ENCODE measurements around the gene FRMD1. TPM values are rescaled to one million over a fixed set of nuclear protein-coding genes. Genes with fewer than 3 reads are reported as not detected.

The FRMD1 gene
- total RNA-seq, 1 experiment from 2014 or later = 0.57 TPM

DNA sequence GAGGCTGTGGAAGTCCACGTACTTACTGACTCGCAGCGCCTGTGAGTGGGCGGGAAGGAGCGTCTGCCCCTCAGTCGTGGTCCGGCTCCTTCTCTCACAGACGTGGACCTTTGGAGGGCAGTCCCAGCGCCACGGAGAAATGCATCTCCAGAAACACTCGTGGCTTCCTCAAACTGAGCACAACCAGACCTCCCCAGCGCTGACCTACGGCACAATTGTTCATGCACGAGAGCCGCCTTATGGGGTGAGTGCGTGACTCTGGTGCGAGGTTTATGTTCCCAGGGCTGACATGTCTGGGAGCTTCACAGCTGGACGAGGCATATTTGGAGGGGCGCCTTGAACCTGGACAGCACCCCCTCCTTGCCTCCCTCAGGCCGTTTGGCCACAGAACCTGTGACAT is 29.7 kb downstream of the FRMD1 start (continued):
- TF ChIP-seq MYBL2 (CRISPR knock-in tag; IDR thresholded peaks at IDR 0.05) (no peak), ELF4 (CRISPR knock-in tag; IDR thresholded peaks at IDR 0.05; ENCODE audit: low read depth) (no peak), RELA (CRISPR knock-in tag; IDR thresholded peaks at IDR 0.05; ENCODE audit: borderline replicate concordance) (no peak), SMAD4 (CRISPR knock-in tag; IDR thresholded peaks at IDR 0.05) (no peak), GTF2I (CRISPR knock-in tag; conservative IDR thresholded peaks at IDR 0.05) (no peak)
- TF ChIP-seq, protein P1, sequence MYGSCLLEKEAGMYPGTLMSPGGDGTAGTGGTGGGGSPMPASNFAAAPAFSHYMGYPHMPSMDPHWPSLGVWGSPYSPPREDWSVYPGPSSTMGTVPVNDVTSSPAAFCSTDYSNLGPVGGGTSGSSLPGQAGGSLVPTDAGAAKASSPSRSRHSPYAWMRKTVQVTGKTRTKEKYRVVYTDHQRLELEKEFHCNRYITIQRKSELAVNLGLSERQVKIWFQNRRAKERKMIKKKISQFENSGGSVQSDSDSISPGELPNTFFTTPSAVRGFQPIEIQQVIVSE (CRISPR knock-in tag; IDR thresholded peaks at IDR 0.05; ENCODE audit: borderline replicate concordance) = no peak
- TF ChIP-seq, protein P2, sequence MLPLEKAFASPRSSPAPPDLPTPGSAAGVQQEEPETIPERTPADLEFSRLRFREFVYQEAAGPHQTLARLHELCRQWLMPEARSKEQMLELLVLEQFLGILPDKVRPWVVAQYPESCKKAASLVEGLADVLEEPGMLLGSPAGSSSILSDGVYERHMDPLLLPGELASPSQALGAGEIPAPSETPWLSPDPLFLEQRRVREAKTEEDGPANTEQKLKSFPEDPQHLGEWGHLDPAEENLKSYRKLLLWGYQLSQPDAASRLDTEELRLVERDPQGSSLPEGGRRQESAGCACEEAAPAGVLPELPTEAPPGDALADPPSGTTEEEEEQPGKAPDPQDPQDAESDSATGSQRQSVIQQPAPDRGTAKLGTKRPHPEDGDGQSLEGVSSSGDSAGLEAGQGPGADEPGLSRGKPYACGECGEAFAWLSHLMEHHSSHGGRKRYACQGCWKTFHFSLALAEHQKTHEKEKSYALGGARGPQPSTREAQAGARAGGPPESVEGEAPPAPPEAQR (CRISPR knock-in tag; IDR thresholded peaks at IDR 0.05) = no peak

DNA sequence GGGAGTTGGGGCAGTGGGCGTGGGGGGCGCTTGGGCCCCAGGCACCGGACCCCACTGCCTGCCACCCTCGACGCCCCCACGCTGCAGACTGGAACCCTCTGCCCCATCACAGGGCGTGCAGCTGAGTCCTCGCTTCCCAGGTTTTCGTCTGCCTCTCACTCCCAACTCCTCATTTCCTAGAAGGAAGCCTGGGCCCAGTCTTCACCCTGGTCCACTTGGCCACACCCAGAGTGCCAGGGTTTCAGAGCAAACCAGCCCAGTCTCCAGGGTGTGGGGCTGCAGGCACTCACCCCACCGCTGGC is 30.3 kb downstream of the FRMD1 start:
- ChIA-PET POLR2A (no interaction called here), CTCF (interaction anchor here (0.9 kb wide), 1 partner anchor 11 kb away, joined by 3 read pairs; no protein-coding TSS in a partner anchor)
- TF ChIP-seq, protein P3, sequence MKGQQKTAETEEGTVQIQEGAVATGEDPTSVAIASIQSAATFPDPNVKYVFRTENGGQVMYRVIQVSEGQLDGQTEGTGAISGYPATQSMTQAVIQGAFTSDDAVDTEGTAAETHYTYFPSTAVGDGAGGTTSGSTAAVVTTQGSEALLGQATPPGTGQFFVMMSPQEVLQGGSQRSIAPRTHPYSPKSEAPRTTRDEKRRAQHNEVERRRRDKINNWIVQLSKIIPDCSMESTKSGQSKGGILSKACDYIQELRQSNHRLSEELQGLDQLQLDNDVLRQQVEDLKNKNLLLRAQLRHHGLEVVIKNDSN (CRISPR knock-in tag; IDR thresholded peaks at IDR 0.05) = no peak
- TF ChIP-seq, protein P4, sequence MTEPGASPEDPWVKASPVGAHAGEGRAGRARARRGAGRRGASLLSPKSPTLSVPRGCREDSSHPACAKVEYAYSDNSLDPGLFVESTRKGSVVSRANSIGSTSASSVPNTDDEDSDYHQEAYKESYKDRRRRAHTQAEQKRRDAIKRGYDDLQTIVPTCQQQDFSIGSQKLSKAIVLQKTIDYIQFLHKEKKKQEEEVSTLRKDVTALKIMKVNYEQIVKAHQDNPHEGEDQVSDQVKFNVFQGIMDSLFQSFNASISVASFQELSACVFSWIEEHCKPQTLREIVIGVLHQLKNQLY (CRISPR knock-in tag; IDR thresholded peaks at IDR 0.05) = no peak
- TF ChIP-seq, protein P1 (CRISPR knock-in tag; IDR thresholded peaks at IDR 0.05; ENCODE audit: borderline replicate concordance) = no peak
- TF ChIP-seq FOXP1 (CRISPR knock-in tag; IDR thresholded peaks at IDR 0.05; ENCODE audit: borderline replicate concordance) = no peak
- TF ChIP-seq, protein P5, sequence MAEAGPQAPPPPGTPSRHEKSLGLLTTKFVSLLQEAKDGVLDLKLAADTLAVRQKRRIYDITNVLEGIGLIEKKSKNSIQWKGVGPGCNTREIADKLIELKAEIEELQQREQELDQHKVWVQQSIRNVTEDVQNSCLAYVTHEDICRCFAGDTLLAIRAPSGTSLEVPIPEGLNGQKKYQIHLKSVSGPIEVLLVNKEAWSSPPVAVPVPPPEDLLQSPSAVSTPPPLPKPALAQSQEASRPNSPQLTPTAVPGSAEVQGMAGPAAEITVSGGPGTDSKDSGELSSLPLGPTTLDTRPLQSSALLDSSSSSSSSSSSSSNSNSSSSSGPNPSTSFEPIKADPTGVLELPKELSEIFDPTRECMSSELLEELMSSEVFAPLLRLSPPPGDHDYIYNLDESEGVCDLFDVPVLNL (CRISPR knock-in tag; IDR thresholded peaks at IDR 0.05; ENCODE audit: borderline replicate concordance, low read depth) = no peak
- TF ChIP-seq, protein P6, sequence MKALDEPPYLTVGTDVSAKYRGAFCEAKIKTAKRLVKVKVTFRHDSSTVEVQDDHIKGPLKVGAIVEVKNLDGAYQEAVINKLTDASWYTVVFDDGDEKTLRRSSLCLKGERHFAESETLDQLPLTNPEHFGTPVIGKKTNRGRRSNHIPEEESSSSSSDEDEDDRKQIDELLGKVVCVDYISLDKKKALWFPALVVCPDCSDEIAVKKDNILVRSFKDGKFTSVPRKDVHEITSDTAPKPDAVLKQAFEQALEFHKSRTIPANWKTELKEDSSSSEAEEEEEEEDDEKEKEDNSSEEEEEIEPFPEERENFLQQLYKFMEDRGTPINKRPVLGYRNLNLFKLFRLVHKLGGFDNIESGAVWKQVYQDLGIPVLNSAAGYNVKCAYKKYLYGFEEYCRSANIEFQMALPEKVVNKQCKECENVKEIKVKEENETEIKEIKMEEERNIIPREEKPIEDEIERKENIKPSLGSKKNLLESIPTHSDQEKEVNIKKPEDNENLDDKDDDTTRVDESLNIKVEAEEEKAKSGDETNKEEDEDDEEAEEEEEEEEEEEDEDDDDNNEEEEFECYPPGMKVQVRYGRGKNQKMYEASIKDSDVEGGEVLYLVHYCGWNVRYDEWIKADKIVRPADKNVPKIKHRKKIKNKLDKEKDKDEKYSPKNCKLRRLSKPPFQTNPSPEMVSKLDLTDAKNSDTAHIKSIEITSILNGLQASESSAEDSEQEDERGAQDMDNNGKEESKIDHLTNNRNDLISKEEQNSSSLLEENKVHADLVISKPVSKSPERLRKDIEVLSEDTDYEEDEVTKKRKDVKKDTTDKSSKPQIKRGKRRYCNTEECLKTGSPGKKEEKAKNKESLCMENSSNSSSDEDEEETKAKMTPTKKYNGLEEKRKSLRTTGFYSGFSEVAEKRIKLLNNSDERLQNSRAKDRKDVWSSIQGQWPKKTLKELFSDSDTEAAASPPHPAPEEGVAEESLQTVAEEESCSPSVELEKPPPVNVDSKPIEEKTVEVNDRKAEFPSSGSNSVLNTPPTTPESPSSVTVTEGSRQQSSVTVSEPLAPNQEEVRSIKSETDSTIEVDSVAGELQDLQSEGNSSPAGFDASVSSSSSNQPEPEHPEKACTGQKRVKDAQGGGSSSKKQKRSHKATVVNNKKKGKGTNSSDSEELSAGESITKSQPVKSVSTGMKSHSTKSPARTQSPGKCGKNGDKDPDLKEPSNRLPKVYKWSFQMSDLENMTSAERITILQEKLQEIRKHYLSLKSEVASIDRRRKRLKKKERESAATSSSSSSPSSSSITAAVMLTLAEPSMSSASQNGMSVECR (CRISPR knock-in tag; IDR thresholded peaks at IDR 0.05; ENCODE audit: borderline replicate concordance) = no peak
- TF ChIP-seq TCF7 (CRISPR knock-in tag; IDR thresholded peaks at IDR 0.05; ENCODE audit: low read depth) = no peak
- TF ChIP-seq ZNF423 (CRISPR knock-in tag; IDR thresholded peaks at IDR 0.05) = no peak
- ATAC-seq (no peak), DNase-seq (ENCODE audit: low spot score) (no peak)
- Mint-ChIP-seq H3K36me3 (no peaks in the 10 kb centered on the region), H3K4me1 (no peaks in the 10 kb centered on the region), H3K9me3 (no peaks in the 10 kb centered on the region), H3K4me3 (no peak overlapping the region), H3K27ac (no peak overlapping the region), H3K27me3 (ENCODE audit: low read depth) (no peaks in the 10 kb centered on the region)
